Naive thymus-derived CD8-positive, alpha-beta T cell (primary cell): ENCODE results near the gene BSND. TPM values are rescaled to one million over a fixed set of nuclear protein-coding genes. Genes with fewer than 3 reads are reported as not detected.
A peak's percentile ranks its signal among the peaks of the same experiment; 100 is the strongest.

Experiments
- ATAC-seq, 2 donors: fragments of 150-1000 bp; cut with Tn5 transposase in 1 of 2; sonication (Bioruptor Pico), chemical (Tn5 transposase) in 1 of 2; 1 replicate in 1 of 2; 2 replicates in 1 of 2; pipeline ENCODE4 v1.10.0; 2021; ENCODE audit warnings: mild to moderate bottlenecking in 2 of 2, moderate library complexity in 2 of 2
- POLR2A ChIA-PET: fragments of 350-600 bp; sonication (Branson Sonifier 250); formaldehyde crosslinking; loops from one replicate; lab custom pipeline; 2021; ENCODE audit warnings: antibody characterized with exemption; lab: Charles Lee
- DNase-seq, 10 donors: peaks; one replicate each; pipeline versions ENCODE4 v3.0.0 to v3.0.0-alpha.2; 2020 to 2022
- H3K27ac Mint-ChIP-seq, 10 donors: one replicate each; pipeline ENCODE4 v1.8.0; 2020 to 2022; ENCODE audit warnings: mild to moderate bottlenecking in 10 of 10, mixed read lengths in 10 of 10, moderate library complexity in 4 of 10, inconsistent platforms in 1 of 10
- H3K27me3 Mint-ChIP-seq, 5 donors: one replicate each; pipeline ENCODE4 v1.8.0; 2021 to 2022; ENCODE audit warnings: mixed read lengths in 5 of 5
- H3K36me3 Mint-ChIP-seq, 3 donors: one replicate each; pipeline ENCODE4 v1.8.0; 2020 to 2022; ENCODE audit warnings: mixed read lengths in 3 of 3, mild to moderate bottlenecking in 2 of 3, inconsistent platforms in 1 of 3
- H3K4me1 Mint-ChIP-seq, 4 donors: one replicate each; pipeline ENCODE4 v1.8.0; 2021 to 2022; ENCODE audit warnings: mixed read lengths in 4 of 4
- H3K4me3 Mint-ChIP-seq, 10 donors: one replicate each; pipeline ENCODE4 v1.8.0; 2020 to 2022; ENCODE audit warnings: mild to moderate bottlenecking in 10 of 10, mixed read lengths in 10 of 10, moderate library complexity in 6 of 10, inconsistent platforms in 1 of 10
- H3K9me3 Mint-ChIP-seq, 9 donors: one replicate each; pipeline ENCODE4 v1.8.0; 2020 to 2022; ENCODE audit warnings: mixed read lengths in 9 of 9, mild to moderate bottlenecking in 3 of 9, inconsistent platforms in 1 of 9, moderate library complexity in 1 of 9
- polyA plus RNA-seq, 3 donors: library from polyadenylated mRNA; unstranded; fragments of 300-500 nt; fragmentation: Illumina TruSeq; gene quantifications; one replicate each; pipeline ENCODE4 v1.2.3, GENCODE V29; 2021
- total RNA-seq, 8 experiments: library from RNA in 2 of 8; stranded (reverse) in 2 of 8; gene quantifications; one replicate each; pipeline ENCODE4 v1.2.3 and lab custom pipeline; 2021 to 2026

BSND gene
- total and polyA plus RNA-seq, 5 experiments from 2014 or later = not detected

- Mint-ChIP-seq H3K27ac (no peak overlapping the region), H3K4me1 (no peaks in the 10 kb centered on the region), H3K36me3 (no peaks in the 10 kb centered on the region), H3K9me3 (no peaks in the 10 kb centered on the region), H3K27me3 (peaks cover 0 to 8% (median 1%) of the 10 kb centered on the region in 5 donors), H3K4me3 (no peak overlapping the region)
- POLR2A ChIA-PET = no interaction called here
- DNase-seq (no peak), ATAC-seq (no peak)
Measured at GRCh38 chr1:55049271-55049913, 50.7 kb downstream of the BSND start.

- Mint-ChIP-seq H3K27me3 (peaks cover 0 to 8% (median 0%) of the 10 kb centered on the region in 5 donors), H3K4me3 (no peak overlapping the region), H3K9me3 (no peaks in the 10 kb centered on the region), H3K27ac (no peak overlapping the region), H3K36me3 (no peaks in the 10 kb centered on the region), H3K4me1 (no peaks in the 10 kb centered on the region)
- ATAC-seq = no peak
- no peak for DNase-seq
- POLR2A ChIA-PET = no interaction called here
Measured at GRCh38 chr1:55049914-55050278, 51.2 kb downstream of the BSND start.

- DNase-seq (no peak), ATAC-seq (no peak)
- no peaks in the 10 kb centered on the region for H3K9me3 Mint-ChIP-seq
- no peak overlapping the region for H3K4me3 Mint-ChIP-seq
- H3K27me3 Mint-ChIP-seq = peaks cover 0 to 8% (median 0%) of the 10 kb centered on the region in 5 donors
- H3K27ac Mint-ChIP-seq = no peak overlapping the region
- H3K36me3 Mint-ChIP-seq = no peaks in the 10 kb centered on the region
- no peaks in the 10 kb centered on the region for H3K4me1 Mint-ChIP-seq
- POLR2A ChIA-PET = no interaction called here
Measured at GRCh38 chr1:55050283-55050682, 51.5 kb downstream of the BSND start.

- no peaks in the 10 kb centered on the region for H3K4me1 Mint-ChIP-seq
- no peaks in the 10 kb centered on the region for H3K36me3 Mint-ChIP-seq
- H3K4me3 Mint-ChIP-seq = no peak overlapping the region
- POLR2A ChIA-PET = no interaction called here
- H3K27me3 Mint-ChIP-seq = peaks cover 0 to 8% (median 0%) of the 10 kb centered on the region in 5 donors
- H3K9me3 Mint-ChIP-seq = no peaks in the 10 kb centered on the region
- no peak for DNase-seq
- no peak overlapping the region for H3K27ac Mint-ChIP-seq
- no peak for ATAC-seq
Measured at GRCh38 chr1:55051169-55051568, 52.4 kb downstream of the BSND start.

GRCh38 chr1:55051621-55052020 is 52.9 kb downstream of the BSND start:
- Mint-ChIP-seq H3K4me3 (no peak overlapping the region), H3K9me3 (no peaks in the 10 kb centered on the region), H3K27me3 (peaks cover 0 to 6% (median 0%) of the 10 kb centered on the region in 5 donors), H3K27ac (no peak overlapping the region), H3K36me3 (no peaks in the 10 kb centered on the region), H3K4me1 (no peaks in the 10 kb centered on the region)
- DNase-seq = no peak
- no peak for ATAC-seq
- POLR2A ChIA-PET = no interaction called here

- ATAC-seq (no peak), DNase-seq (no peak)
- POLR2A ChIA-PET = no interaction called here
- Mint-ChIP-seq H3K27ac (no peak overlapping the region), H3K9me3 (no peaks in the 10 kb centered on the region), H3K27me3 (peaks cover 0 to 5% (median 0%) of the 10 kb centered on the region in 5 donors), H3K4me3 (no peak overlapping the region), H3K4me1 (no peaks in the 10 kb centered on the region), H3K36me3 (no peaks in the 10 kb centered on the region)
Measured at GRCh38 chr1:55052221-55053142, 53.7 kb downstream of the BSND start.

GRCh38 chr1:55053265-55053954 is 54.7 kb downstream of the BSND start:
- POLR2A ChIA-PET = no interaction called here
- no peaks in the 10 kb centered on the region for H3K9me3 Mint-ChIP-seq
- no peaks in the 10 kb centered on the region for H3K4me1 Mint-ChIP-seq
- H3K27ac Mint-ChIP-seq = no peak overlapping the region
- H3K36me3 Mint-ChIP-seq = no peaks in the 10 kb centered on the region
- no peak for DNase-seq
- no peak overlapping the region for H3K4me3 Mint-ChIP-seq
- no peak for ATAC-seq
- peaks cover 0 to 5% (median 0%) of the 10 kb centered on the region in 5 donors for H3K27me3 Mint-ChIP-seq

GRCh38 chr1:55054396-55054795 is 55.7 kb downstream of the BSND start:
- H3K4me3 Mint-ChIP-seq = no peak overlapping the region
- H3K27me3 Mint-ChIP-seq = peaks cover 0 to 5% (median 0%) of the 10 kb centered on the region in 5 donors
- POLR2A ChIA-PET = no interaction called here
- no peak for DNase-seq
- no peak for ATAC-seq
- no peak overlapping the region for H3K27ac Mint-ChIP-seq
- H3K4me1 Mint-ChIP-seq = no peaks in the 10 kb centered on the region
- no peaks in the 10 kb centered on the region for H3K9me3 Mint-ChIP-seq
- no peaks in the 10 kb centered on the region for H3K36me3 Mint-ChIP-seq

- H3K27ac Mint-ChIP-seq = no peak overlapping the region
- POLR2A ChIA-PET = no interaction called here
Measured at GRCh38 chr1:55055084-55055882, 56.5 kb downstream of the BSND start.

GRCh38 chr1:55055951-55056631 is 57.4 kb downstream of the BSND start:
- H3K4me3 Mint-ChIP-seq = peak overlapping the region in 3 of 10 donors; percentile 48 to 57 (median 52)
- no peak for ATAC-seq
- peaks cover 0 to 2% (median 0%) of the 10 kb centered on the region in 4 donors for H3K4me1 Mint-ChIP-seq
- H3K36me3 Mint-ChIP-seq = no peaks in the 10 kb centered on the region
- POLR2A ChIA-PET = no interaction called here
- no peak for DNase-seq
- H3K9me3 Mint-ChIP-seq = no peaks in the 10 kb centered on the region
- H3K27ac Mint-ChIP-seq = peak overlapping the region in 1 of 10 donors; percentile 59
- peaks cover 0 to 5% (median 0%) of the 10 kb centered on the region in 5 donors for H3K27me3 Mint-ChIP-seq

More at GRCh38 chr1:55055084-55055882, 56.5 kb downstream of the BSND start:
- DNase-seq (no peak), ATAC-seq (no peak)
- Mint-ChIP-seq H3K4me3 (peak overlapping the region in 1 of 10 donors; percentile 31), H3K27me3 (peaks cover 0 to 5% (median 0%) of the 10 kb centered on the region in 5 donors), H3K36me3 (no peaks in the 10 kb centered on the region), H3K4me1 (peaks cover 0 to 2% (median 0%) of the 10 kb centered on the region in 4 donors), H3K9me3 (no peaks in the 10 kb centered on the region)

- Mint-ChIP-seq H3K9me3 (no peaks in the 10 kb centered on the region), H3K27ac (no peak overlapping the region), H3K4me3 (peak overlapping the region in 3 of 10 donors; percentile 48 to 57 (median 52)), H3K36me3 (no peaks in the 10 kb centered on the region), H3K27me3 (peaks cover 0 to 5% (median 0%) of the 10 kb centered on the region in 5 donors), H3K4me1 (peaks cover 0 to 2% (median 0%) of the 10 kb centered on the region in 4 donors)
- POLR2A ChIA-PET = no interaction called here
- DNase-seq = no peak
- no peak for ATAC-seq
Measured at GRCh38 chr1:55056632-55056992, 57.9 kb downstream of the BSND start.
